ENCODE measurements around the gene PKP3.

Gene PKP3

GRCh38 chr11:373716-374551, 20.1 kb upstream of the PKP3 start:
- H3K4me3 ChIP-seq (ENCODE audit: low read depth, low read length) = no peak overlapping the region
- no peak for TF ChIP-seq POLR2A (IDR thresholded peaks at IDR 0.05; ENCODE audit: extremely low read depth, insufficient read length)
- no peak for TF ChIP-seq MYC (IDR thresholded peaks at IDR 0.05; ENCODE audit: low read depth, low read length)
- no peak for TF ChIP-seq MAX (IDR thresholded peaks at IDR 0.05; ENCODE audit: low read depth, low read length)
- no peak for TF ChIP-seq CTCF (IDR thresholded peaks at IDR 0.05; ENCODE audit: low read depth, low read length)

GRCh38 chr11:375065-376025, 18.7 kb upstream of the PKP3 start:
- no peak overlapping the region for H3K4me3 ChIP-seq (ENCODE audit: low read depth, low read length)
- no peak for TF ChIP-seq POLR2A (IDR thresholded peaks at IDR 0.05; ENCODE audit: extremely low read depth, insufficient read length)
- TF ChIP-seq MYC (IDR thresholded peaks at IDR 0.05; ENCODE audit: low read depth, low read length) = no peak
- DNase-seq (ENCODE audit: low read depth) = no peak

More at GRCh38 chr11:373716-374551, 20.1 kb upstream of the PKP3 start:
- no peak for DNase-seq (ENCODE audit: low read depth)

- TF ChIP-seq MYC (IDR thresholded peaks at IDR 0.05; ENCODE audit: low read depth, low read length) = no peak
- TF ChIP-seq MAX (IDR thresholded peaks at IDR 0.05; ENCODE audit: low read depth, low read length) = no peak
- TF ChIP-seq CTCF (IDR thresholded peaks at IDR 0.05; ENCODE audit: low read depth, low read length) = no peak
- no peak for TF ChIP-seq POLR2A (IDR thresholded peaks at IDR 0.05; ENCODE audit: extremely low read depth, insufficient read length)
- no peak overlapping the region for H3K4me3 ChIP-seq (ENCODE audit: low read depth, low read length)
- no peak for DNase-seq (ENCODE audit: low read depth)
Measured at GRCh38 chr11:376531-377173, 17.4 kb upstream of the PKP3 start.

- no peak overlapping the region for H3K4me3 ChIP-seq (ENCODE audit: low read depth, low read length)
- no peak for TF ChIP-seq MAX (IDR thresholded peaks at IDR 0.05; ENCODE audit: low read depth, low read length)
- no peak for TF ChIP-seq POLR2A (IDR thresholded peaks at IDR 0.05; ENCODE audit: extremely low read depth, insufficient read length)
- TF ChIP-seq CTCF (IDR thresholded peaks at IDR 0.05; ENCODE audit: low read depth, low read length) = no peak
- TF ChIP-seq MYC (IDR thresholded peaks at IDR 0.05; ENCODE audit: low read depth, low read length) = no peak
- no peak for DNase-seq (ENCODE audit: low read depth)
Measured at GRCh38 chr11:377174-377865, 16.7 kb upstream of the PKP3 start.

- H3K4me3 ChIP-seq (ENCODE audit: low read depth, low read length) = no peak overlapping the region
- no peak for TF ChIP-seq MYC (IDR thresholded peaks at IDR 0.05; ENCODE audit: low read depth, low read length)
- TF ChIP-seq CTCF (IDR thresholded peaks at IDR 0.05; ENCODE audit: low read depth, low read length) = no peak
- no peak for TF ChIP-seq MAX (IDR thresholded peaks at IDR 0.05; ENCODE audit: low read depth, low read length)
- no peak for TF ChIP-seq POLR2A (IDR thresholded peaks at IDR 0.05; ENCODE audit: extremely low read depth, insufficient read length)
- no peak for DNase-seq (ENCODE audit: low read depth)
Measured at GRCh38 chr11:377883-378500, 16.0 kb upstream of the PKP3 start.

Measured in NB4 (cell line).